ENCODE data around the gene PDXK.
A peak's percentile ranks its signal among the peaks of the same experiment; 100 is the strongest.

Gene PDXK

DNA sequence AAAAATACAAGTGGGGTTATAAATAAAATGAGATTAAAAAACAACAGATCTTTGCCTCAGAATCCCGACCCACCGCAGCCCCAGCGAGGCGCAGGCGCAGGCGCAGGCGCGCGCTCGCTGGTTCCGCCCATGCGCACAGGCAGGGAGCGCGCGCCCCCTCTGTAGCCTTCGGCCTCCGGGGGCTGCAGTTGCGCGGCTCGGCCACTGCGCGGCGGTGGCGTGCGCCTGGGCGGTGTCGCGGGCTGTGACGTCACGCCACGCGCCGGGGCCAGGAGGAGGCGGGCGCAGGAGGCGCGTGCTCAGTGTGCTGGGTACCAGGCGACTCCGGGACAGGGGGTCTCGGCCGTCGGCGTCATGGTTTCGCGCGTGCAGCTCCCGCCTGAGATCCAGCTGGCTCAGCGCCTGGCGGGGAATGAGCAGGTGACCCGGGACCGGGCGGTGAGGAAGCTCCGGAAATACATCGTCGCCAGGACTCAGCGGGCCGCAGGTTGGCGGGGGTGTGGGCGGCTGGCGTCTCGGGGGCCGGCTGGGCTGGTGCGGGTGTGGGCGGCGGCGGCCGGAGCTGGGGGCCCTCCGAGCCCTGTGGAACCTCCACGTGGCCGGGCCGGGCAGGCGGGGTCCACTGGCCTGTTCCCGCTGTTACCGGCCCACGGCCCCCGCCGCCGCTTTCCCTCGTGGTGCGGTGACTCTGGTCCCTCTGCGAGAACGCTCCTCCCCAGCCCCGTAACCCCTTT, 70.5 kb downstream of the PDXK start, which contains the start of gene RRP1:
RRP1 (plus strand) TSS at position 302 of the 734 bp plus-strand sequence; CDS start at position 355, 53 bp downstream.
- peak within 1 kb of the TSS; percentile 95 for H3K4me3 ChIP-seq (ENCODE audit: low read depth, low read length, poor library complexity, severe bottlenecking)
- H3K4me1 ChIP-seq (ENCODE audit: insufficient read depth, low read length, severe bottlenecking) = peaks cover 20% of the 10 kb centered on the region
- H2AFZ ChIP-seq (ENCODE audit: low read length) = no peak within 1 kb of the TSS
- peak within 1 kb of the TSS; percentile 97 for H3K9ac ChIP-seq (ENCODE audit: low read length)
- peak within 1 kb of the TSS; percentile 77 for H3K27ac ChIP-seq (ENCODE audit: low read depth, low read length, poor library complexity, severe bottlenecking)
- no peak for TF ChIP-seq EZH2 (IDR thresholded peaks at IDR 0.05; ENCODE audit: borderline replicate concordance, low read length)
- TF ChIP-seq, protein P1, sequence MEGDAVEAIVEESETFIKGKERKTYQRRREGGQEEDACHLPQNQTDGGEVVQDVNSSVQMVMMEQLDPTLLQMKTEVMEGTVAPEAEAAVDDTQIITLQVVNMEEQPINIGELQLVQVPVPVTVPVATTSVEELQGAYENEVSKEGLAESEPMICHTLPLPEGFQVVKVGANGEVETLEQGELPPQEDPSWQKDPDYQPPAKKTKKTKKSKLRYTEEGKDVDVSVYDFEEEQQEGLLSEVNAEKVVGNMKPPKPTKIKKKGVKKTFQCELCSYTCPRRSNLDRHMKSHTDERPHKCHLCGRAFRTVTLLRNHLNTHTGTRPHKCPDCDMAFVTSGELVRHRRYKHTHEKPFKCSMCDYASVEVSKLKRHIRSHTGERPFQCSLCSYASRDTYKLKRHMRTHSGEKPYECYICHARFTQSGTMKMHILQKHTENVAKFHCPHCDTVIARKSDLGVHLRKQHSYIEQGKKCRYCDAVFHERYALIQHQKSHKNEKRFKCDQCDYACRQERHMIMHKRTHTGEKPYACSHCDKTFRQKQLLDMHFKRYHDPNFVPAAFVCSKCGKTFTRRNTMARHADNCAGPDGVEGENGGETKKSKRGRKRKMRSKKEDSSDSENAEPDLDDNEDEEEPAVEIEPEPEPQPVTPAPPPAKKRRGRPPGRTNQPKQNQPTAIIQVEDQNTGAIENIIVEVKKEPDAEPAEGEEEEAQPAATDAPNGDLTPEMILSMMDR (IDR thresholded peaks at IDR 0.05; ENCODE audit: low read length) = peak; percentile 87
- peaks cover 40% of the 10 kb centered on the region for H3K36me3 ChIP-seq (ENCODE audit: insufficient read depth, low read length)
- no peaks in the 10 kb centered on the region for H3K9me3 ChIP-seq (ENCODE audit: low read length)
- peaks cover 21% of the 10 kb centered on the region for H3K79me2 ChIP-seq (ENCODE audit: insufficient read depth, low read length)
- peak within 1 kb of the TSS; percentile 75 for H3K4me2 ChIP-seq (ENCODE audit: low read length)
- no peaks in the 10 kb centered on the region for H4K20me1 ChIP-seq (ENCODE audit: insufficient read depth, low read length)
- no peaks in the 10 kb centered on the region for H3K9me2 ChIP-seq (ENCODE audit: low read depth, low read length)
- no peaks in the 10 kb centered on the region for H3K27me3 ChIP-seq (ENCODE audit: insufficient read depth, low read length)
- no peaks in the 10 kb centered on the region for H3F3A ChIP-seq (ENCODE audit: insufficient read depth, low read length)

DNA sequence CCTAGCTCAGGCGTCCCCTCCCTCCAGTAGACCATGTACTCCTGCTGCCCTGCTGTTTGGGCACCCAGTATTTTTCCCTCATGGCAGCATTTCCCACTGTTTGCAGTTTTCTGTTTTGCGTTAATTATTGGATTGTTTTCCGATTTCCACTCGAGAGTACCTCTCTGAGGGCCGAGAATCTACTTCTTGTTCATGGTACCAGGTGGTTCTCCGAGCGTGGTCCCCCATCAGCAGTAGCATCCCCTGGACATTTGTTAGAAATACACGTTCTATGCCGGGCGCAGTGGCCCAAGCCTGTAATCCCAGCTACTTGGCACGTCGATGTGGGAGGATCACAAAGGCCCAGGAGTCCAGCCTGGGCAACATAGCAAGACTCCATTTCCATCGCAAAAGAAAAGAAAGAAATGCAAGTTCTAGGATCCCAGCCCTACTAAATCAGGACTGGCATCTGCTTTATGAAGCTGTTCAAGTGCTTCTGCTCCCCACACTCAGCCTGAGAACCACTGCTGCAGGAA, 71.1 kb downstream of the PDXK start:
- Histone ChIP-seq H2AFZ (ENCODE audit: low read length) (no peak overlapping the region), H3K79me2 (ENCODE audit: insufficient read depth, low read length) (peaks cover 21% of the 10 kb centered on the region)

DNA sequence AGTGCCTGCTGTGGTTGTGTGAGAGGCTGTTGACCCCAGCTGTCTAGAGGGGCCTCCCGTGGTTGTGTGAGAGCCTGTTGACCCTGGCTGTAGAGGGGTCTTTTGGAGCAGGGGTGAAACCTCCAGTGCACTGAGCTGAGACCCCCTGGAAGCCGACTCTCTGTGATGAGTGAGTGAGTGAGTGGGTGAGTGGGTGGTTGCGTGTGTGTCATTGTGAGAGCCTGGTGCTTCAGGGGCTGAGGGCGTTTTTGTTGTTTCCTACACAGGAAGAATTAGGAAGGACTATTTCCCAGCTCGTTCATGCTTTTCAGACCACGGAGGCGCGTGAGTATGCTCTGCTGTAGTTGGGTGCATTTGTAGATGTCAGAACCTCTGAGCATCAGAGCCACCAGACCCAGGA, 73.5 kb downstream of the PDXK start:
- H3K79me2 ChIP-seq (ENCODE audit: insufficient read depth, low read length) = peaks cover 21% of the 10 kb centered on the region

More for the DNA sequence above, 71.1 kb downstream of the PDXK start:
- H3K27me3 ChIP-seq (ENCODE audit: insufficient read depth, low read length) = no peaks in the 10 kb centered on the region
- H3K9me3 ChIP-seq (ENCODE audit: low read length) = no peaks in the 10 kb centered on the region
- H3K27ac ChIP-seq (ENCODE audit: low read depth, low read length, poor library complexity, severe bottlenecking) = peak overlapping the region; percentile 9
- peaks cover 46% of the 10 kb centered on the region for H3K36me3 ChIP-seq (ENCODE audit: insufficient read depth, low read length)
- peaks cover 20% of the 10 kb centered on the region for H3K4me1 ChIP-seq (ENCODE audit: insufficient read depth, low read length, severe bottlenecking)
- peak overlapping the region; percentile 95 for H3K4me3 ChIP-seq (ENCODE audit: low read depth, low read length, poor library complexity, severe bottlenecking)
- H3K9ac ChIP-seq (ENCODE audit: low read length) = peak overlapping the region; percentile 97
- no peaks in the 10 kb centered on the region for H4K20me1 ChIP-seq (ENCODE audit: insufficient read depth, low read length)
- no peaks in the 10 kb centered on the region for H3K9me2 ChIP-seq (ENCODE audit: low read depth, low read length)
- TF ChIP-seq EZH2 (IDR thresholded peaks at IDR 0.05; ENCODE audit: borderline replicate concordance, low read length) = no peak
- TF ChIP-seq, protein P1 (IDR thresholded peaks at IDR 0.05; ENCODE audit: low read length) = no peak
- no peaks in the 10 kb centered on the region for H3F3A ChIP-seq (ENCODE audit: insufficient read depth, low read length)
- peak overlapping the region; percentile 75 for H3K4me2 ChIP-seq (ENCODE audit: low read length)

More for the DNA sequence above, 73.5 kb downstream of the PDXK start:
- Histone ChIP-seq H3K4me1 (ENCODE audit: insufficient read depth, low read length, severe bottlenecking) (peaks cover 20% of the 10 kb centered on the region), H3K27ac (ENCODE audit: low read depth, low read length, poor library complexity, severe bottlenecking) (no peak overlapping the region), H3K9ac (ENCODE audit: low read length) (no peak overlapping the region; the same call in 1 of the 2 replicates), H3F3A (ENCODE audit: insufficient read depth, low read length) (no peaks in the 10 kb centered on the region), H3K4me3 (ENCODE audit: low read depth, low read length, poor library complexity, severe bottlenecking) (no peak overlapping the region), H3K9me3 (ENCODE audit: low read length) (no peaks in the 10 kb centered on the region), H2AFZ (ENCODE audit: low read length) (no peak overlapping the region), H3K36me3 (ENCODE audit: insufficient read depth, low read length) (peaks cover 70% of the 10 kb centered on the region), H3K4me2 (ENCODE audit: low read length) (no peak overlapping the region), H3K9me2 (ENCODE audit: low read depth, low read length) (no peaks in the 10 kb centered on the region), H3K27me3 (ENCODE audit: insufficient read depth, low read length) (no peaks in the 10 kb centered on the region), H4K20me1 (ENCODE audit: insufficient read depth, low read length) (no peaks in the 10 kb centered on the region)
- no peak for TF ChIP-seq EZH2 (IDR thresholded peaks at IDR 0.05; ENCODE audit: borderline replicate concordance, low read length)
- TF ChIP-seq, protein P1 (IDR thresholded peaks at IDR 0.05; ENCODE audit: low read length) = no peak
